ENCODE data around the gene PTH1R.

- TF ChIP-seq CTCF (IDR thresholded peaks at IDR 0.05; ENCODE audit: low read depth, low read length, poor library complexity, severe bottlenecking) (no peak), EZH2phosphoT487 (IDR thresholded peaks at IDR 0.05; ENCODE audit: borderline replicate concordance, low read length) (peak; percentile 91; the same call in 1 of the 2 replicates)
Measured at GRCh38 chr3:46892285-46893145, 15.0 kb downstream of the PTH1R start.
